ENCODE data around the gene AMN1. TPM values are rescaled to one million over a fixed set of nuclear protein-coding genes. Genes with fewer than 3 reads are reported as not detected.

The AMN1 gene
- total RNA-seq, 1 experiment from 2014 or later: 9.6 TPM

GRCh38 chr12:31715283-31715825, 13.5 kb downstream of the AMN1 start:
- Mint-ChIP-seq H3K4me1 (peaks cover 17 to 18% of the 10 kb centered on the region in 2 experiments), H3K27ac (peak overlapping the region in 2 of 3 experiments; percentile 6 to 45; a peak in 2 of 7 replicates), H3K9me3 (peaks cover 3 to 8% of the 10 kb centered on the region in 2 experiments; a peak in 3 of 5 replicates), H3K4me3 (no peak overlapping the region), H3K27me3 (ENCODE audit: low read depth) (no peaks in the 10 kb centered on the region), H3K36me3 (ENCODE audit: insufficient read depth in 1 of 3, low read depth in 3 of 3) (peaks cover 14 to 20% (median 18%) of the 10 kb centered on the region in 3 experiments)
- H3K14ac ChIP-seq (ENCODE audit: insufficient read depth, low read length): no peak overlapping the region
- H3K27ac ChIP-seq (ENCODE audit: insufficient read length, low read depth, low read length): no peak overlapping the region
- H3K23me2 ChIP-seq (ENCODE audit: insufficient read length, low read depth, low read length, poor library complexity, severe bottlenecking): no peaks in the 10 kb centered on the region
- no peak overlapping the region for H3T11ph ChIP-seq (ENCODE audit: low read length)
- no peak overlapping the region for H2BK15ac ChIP-seq (ENCODE audit: low read depth, low read length)
- no peak overlapping the region for H3K23ac ChIP-seq (ENCODE audit: insufficient read length, low read depth, low read length)
- no peak overlapping the region for H3K9ac ChIP-seq (ENCODE audit: extremely low read depth, insufficient read length, low read length)
- H3K56ac ChIP-seq (ENCODE audit: insufficient read length, low read depth, low read length): no peak overlapping the region
- H4K20me1 ChIP-seq (ENCODE audit: control insufficient read depth, insufficient read depth, insufficient read length): no peaks in the 10 kb centered on the region
- no peak for DNase-seq
- H3K4me1 ChIP-seq (ENCODE audit: insufficient read depth, low read length): peaks cover 3% of the 10 kb centered on the region; the same call in 1 of the 2 replicates
- H2BK12ac ChIP-seq (ENCODE audit: insufficient read length, low read depth, low read length): no peak overlapping the region
- TF ChIP-seq CTCF (conservative IDR thresholded peaks at IDR 0.05): no peak
- no CpG with 5 or more reads among the region's 5 CpGs for WGBS (ENCODE audit: extremely low coverage, insufficient read length, low lambda C conversion rate)
- no peaks in the 10 kb centered on the region for H3K79me2 ChIP-seq (ENCODE audit: insufficient read depth, low read length)
- no peaks in the 10 kb centered on the region for H3K27me3 ChIP-seq (ENCODE audit: insufficient read depth, low read length)
- H4K91ac ChIP-seq (ENCODE audit: insufficient read length, low read depth, low read length): no peak overlapping the region
- H3K18ac ChIP-seq (ENCODE audit: insufficient read length, low read depth, low read length): no peak overlapping the region
- no peak overlapping the region for H3K4ac ChIP-seq (ENCODE audit: low read depth, low read length)
- H3K79me1 ChIP-seq (ENCODE audit: insufficient read depth, low read depth, low read length, poor library complexity, severe bottlenecking): no peaks in the 10 kb centered on the region
- H3K9me3 ChIP-seq (ENCODE audit: control insufficient read depth, low read depth, low read length): no peaks in the 10 kb centered on the region
- H2AK5ac ChIP-seq (ENCODE audit: insufficient read length, low read length): no peak overlapping the region
- no peak overlapping the region for H4K8ac ChIP-seq (replicated peaks; ENCODE audit: insufficient read length, low read depth, low read length)
- no peak overlapping the region for H4K5ac ChIP-seq (ENCODE audit: insufficient read length, low read depth, low read length)
- H2AFZ ChIP-seq (ENCODE audit: low read length): no peak overlapping the region
- no peak overlapping the region for H2BK5ac ChIP-seq (ENCODE audit: insufficient read length, low read length)
- no peak overlapping the region for H3K4me2 ChIP-seq (ENCODE audit: insufficient read depth, insufficient read length, low read length)
- H2BK20ac ChIP-seq (ENCODE audit: low read depth, low read length, poor library complexity, severe bottlenecking): no peak overlapping the region
- no peak overlapping the region for H2BK120ac ChIP-seq (ENCODE audit: low read depth, low read length, poor library complexity, severe bottlenecking)

Data from H9 (cell line).